Kidney glomerular epithelial cell (primary cell): Measurements from ENCODE around the gene FMNL1.
A peak's percentile ranks its signal among the peaks of the same experiment; 100 is the strongest.

Source experiments
- DNase-seq: peaks from one replicate; lab custom pipeline; 2025; lab: John Stamatoyannopoulos, UW

FMNL1 gene

DNA sequence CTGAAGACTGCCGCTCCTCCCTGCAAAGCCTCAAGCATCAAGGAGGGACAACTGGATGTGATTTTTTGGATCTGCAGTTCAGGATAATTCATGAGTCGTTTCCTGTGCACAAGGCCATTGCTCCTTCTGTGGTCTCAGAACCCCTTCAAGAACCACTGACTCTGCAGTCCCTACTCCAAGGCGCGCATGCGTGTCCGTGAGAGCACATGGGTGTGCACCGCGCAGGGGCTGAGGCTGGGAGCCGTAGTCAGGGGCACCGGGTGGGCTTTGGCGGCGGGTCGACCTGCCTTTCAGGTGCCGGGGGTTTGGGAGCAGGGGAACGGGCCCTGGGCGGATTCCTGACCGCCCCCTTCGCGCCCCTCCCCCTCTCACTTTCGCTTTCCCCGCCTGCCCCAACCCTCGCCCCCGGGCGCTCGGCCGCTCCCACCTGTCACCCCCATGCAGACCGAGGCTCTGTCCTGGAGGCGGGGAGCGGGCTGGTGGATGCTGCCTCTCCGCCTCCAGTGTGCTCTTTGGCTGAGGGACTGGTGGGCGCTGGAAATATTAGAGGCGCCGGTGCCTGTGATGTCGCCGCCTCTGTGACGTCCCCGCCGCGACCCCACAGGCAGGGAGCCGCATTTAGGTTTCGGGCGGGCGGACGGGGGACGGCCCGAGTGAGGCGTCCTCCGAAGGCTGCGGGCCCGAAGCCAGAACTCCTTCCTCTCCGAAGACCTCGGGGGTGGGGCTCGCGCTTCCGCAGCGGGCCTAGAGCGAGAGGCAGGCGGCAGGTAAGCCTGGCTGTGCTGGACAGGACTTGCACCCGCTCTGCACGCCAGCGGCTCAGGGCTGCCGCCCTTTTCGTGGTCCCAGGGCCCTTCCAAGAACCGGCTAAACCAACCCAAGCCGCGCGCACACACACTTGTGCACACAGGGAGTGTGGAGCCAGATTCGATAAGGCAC is 40.2 kb downstream of the FMNL1 start, which contains the start of gene SPATA32:
SPATA32 (minus strand) TSS at position 518 of the 939 bp plus-strand sequence; CDS start at position 440, 78 bp downstream.
- no peak for DNase-seq

DNA sequence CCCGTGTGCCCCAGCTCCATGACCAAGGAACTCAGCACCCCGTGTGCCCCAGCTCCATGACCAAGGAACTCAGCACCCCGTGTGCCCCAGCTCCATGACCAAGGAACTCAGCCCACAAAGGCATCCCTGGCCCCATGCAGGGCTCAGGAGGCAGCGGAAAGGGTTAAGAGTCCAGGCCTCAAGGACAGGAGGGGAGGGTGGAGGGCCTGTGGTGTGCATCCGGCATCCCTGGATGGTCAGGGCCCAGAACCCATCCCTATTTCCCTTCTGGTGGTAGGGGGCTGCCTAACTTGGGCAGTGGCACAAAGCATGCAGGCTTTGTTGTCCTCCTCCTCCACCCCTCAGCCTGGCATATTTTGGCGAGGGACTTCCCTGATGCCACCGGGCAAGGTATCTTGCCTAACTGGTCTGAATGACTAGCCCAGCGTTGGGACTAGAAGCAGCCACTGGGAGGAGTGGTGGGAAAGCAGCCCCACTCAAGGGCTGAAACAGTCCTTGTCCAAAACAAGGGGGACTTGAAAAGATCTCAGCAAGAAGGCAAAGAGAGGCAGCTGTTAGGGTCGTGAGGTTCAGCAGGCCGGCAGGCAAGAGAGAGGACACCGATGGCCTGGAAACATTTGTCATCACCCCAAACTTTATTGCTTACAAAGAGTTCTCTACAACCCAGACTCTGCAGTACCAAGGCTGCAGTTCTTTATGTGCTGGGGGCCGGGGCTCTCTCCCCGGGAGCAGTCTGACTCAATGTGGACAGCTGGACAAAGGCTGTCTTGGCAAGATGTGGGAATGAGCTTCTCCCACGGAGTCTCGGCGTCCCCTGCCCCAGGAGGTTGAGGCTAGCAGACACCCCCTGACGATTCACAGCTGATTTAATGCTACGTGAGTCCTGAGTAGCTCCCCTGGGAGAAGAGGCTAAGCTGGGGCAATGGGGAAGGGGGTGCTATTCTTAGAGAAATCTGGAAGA is 41.1 kb downstream of the FMNL1 start:
- no peak for DNase-seq

DNA sequence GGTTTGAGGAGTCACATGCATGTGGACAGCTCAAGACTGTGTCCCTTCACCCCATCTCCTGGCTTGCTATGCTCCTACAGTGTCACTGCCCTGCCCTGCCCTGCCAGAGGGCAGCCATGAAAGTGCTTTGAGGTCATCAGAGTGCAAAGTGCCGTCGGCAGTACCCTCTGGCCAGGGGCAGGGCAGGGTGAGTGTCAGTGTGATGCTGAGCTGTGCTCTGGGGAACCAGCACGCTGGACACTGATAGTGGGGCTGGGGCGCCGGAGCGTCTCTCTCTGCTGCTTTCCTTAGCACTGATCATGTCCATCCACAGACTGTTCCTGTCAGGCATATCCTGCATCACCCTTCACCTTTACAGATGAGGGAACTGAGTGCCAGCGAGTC is 41.8 kb downstream of the FMNL1 start:
- DNase-seq: no peak

DNA sequence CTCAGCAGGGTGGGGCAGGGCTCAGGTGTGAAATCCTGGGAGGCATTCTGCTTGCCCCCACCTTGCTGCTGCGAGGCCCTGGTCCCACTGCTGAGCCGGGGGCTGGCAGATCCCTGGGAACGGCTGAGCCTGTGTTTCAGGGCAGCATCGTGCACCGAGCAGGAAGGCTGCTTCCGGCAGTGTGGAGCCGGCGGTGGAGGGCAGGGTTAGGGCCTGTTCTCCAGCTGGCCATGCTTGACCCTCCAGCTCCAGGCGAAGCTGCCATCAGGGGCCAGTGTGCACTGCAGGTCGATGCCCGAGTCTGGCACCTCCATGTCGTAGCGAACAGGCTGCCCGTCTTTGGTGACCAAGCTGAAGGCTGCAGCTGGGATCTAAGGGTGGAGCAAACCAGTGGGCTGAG is 42.7 kb downstream of the FMNL1 start:
- DNase-seq: no peak

DNA sequence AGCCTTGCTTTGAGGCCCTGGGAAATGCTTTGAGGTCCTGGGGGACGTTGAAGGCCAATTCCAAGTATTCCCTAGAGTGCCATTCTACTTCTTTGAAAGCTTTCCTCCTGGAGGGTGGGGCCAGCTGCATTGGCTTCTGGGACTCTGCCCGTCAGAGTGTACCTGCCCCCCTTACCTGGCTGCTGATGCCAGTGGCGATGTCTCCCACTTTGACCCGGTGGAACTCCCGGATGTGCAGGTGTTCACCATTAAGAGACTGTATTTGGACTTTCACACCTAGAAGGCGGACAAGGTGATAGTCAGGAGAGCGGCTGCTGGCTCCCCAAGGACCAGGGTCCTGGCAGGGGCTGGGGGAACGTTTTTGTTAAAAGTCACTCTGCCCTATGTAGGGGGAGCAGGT is 43.3 kb downstream of the FMNL1 start:
- no peak for DNase-seq

DNA sequence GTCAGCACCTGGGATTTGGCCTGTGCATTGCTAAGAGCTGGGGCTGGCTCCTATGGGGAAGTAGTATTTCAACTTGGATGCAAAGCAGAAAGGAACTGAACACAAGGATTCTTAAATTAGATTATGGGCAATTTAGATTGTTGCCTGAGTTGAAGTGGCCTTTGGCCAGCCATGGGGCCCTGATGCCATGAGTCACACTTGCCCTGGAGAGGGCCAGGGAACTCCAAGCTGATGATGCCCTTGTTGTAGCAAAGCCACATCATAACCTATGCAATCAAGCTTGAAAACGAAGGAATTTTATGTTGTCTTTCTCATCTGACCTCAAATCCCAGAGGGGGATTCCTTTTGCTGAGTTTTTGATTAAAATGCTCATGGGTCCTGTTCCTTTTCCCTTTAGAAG is 44.1 kb downstream of the FMNL1 start:
- DNase-seq: peak; percentile 37

DNA sequence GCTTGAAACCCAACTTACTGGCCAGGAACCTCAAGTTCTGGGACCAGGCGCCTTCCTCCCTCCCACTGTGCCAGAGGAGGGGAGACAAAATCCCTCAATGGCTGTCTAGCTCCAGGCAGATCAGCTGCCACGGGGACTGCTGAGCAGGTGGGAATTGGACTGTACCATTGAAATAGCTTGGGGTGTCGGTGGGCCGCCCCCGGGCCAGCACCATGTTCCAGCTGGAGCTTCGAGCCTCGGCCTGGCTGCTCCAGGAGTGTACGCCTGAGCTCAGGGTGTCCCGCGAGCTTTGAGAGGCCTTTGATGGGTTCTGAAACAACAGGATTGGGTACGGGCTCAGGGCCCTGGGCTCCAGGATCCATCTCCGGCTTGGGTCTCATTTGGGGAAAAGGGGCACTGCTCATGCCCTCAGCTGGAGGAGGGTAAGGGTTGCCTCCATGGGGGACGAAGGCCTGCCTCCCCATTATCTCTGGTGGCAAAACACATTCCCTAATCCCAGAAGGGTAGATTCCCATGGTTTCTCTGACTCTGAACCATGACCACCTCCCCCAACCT is 44.8 kb downstream of the FMNL1 start:
- DNase-seq: no peak

DNA sequence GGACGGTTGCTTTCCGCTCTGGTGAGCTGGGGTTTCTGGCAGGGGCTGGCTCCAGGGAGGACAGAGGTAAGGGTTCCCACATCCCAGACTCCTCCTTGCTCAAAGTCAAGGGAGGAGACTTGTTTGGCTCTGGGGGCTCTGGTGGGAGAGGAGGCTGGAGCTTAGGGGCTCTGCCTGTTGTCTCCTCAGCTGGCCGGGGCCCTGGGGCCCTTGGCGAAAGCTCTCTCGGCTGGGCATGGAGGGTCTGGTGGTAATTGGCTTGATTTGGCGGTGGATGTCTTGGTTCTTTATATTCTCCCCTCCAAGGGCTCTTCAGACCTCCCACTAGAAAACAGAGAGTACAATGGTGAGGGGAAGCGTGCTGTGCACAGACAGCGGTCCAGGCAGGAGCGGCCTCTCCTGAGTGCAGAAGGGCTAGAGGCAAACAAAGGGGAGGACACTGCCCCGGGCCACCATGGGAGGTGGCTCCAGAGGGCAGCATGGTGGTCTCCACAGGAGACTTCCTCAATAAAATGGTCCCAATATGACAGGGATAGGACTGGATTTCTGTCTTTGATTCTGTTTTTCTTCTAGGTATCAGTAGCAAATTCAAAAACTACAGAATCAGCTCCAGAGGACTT is 45.9 kb downstream of the FMNL1 start:
- no peak for DNase-seq

DNA sequence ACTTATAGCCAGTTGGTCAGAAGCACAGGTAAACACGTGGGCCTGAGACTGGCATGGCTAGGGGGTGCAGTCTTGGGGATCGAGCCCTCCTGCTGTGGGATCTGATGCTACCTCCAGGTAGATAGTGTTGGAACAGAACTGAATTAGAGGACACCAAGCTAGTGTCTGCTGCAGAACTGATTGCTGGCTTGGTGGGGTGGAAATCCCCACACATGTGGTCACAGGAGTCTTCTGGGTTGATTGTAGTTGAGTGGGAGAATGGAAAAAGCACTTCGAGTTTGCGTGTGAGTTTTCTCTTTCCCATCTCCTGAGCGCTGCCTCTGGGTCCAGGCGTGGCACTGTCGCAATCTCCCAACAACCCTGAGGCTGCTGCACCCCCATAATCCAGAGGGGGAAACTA is 48.2 kb downstream of the FMNL1 start:
- no peak for DNase-seq

DNA sequence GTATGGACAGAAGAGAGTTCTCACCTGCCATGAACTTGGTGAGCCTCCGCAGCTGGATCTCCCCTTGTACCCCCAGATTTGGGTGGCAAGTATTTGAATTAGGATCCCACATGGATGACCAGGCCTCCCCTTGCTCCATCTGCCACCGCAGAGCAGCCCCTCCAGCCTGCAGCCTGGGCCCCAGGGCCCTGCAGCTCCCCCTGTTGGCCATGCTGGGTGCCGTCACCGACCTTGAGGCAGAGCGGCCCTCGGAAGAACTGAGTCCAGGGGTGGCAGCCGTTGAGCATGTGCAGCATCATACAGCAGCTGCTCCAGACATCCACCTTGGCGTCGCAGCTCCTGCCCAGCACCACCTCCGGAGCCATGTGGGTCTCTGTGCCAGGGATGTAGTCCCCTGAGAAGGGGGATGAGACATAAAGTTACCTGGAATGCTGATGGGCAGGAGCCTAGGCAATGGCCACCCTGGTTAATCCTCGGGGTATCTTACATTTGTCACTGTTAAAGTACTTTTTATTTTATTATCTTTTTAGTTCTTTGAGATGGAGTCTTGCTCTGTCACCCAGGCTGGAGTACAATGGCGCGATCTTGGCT is 49.2 kb downstream of the FMNL1 start:
- no peak for DNase-seq

DNA sequence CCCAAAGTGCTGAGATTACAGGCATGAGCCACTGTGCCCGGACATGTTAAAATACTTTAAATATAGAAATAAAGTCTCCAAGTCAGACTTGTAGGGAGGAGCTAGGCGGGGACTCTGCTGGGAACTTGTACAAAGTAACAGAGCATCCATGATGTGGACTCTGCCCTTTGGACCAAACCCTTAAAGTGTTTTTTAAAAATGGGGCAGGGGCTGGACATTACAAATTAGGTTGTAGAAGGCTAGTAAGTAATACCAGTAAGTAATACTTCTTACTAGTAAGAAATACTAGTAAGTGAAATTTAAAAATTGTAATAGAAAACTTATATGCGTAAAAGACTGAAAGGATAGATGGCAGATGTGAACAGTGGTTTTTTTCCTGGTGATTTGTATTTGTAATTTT is 49.9 kb downstream of the FMNL1 start:
- no peak for DNase-seq

DNA sequence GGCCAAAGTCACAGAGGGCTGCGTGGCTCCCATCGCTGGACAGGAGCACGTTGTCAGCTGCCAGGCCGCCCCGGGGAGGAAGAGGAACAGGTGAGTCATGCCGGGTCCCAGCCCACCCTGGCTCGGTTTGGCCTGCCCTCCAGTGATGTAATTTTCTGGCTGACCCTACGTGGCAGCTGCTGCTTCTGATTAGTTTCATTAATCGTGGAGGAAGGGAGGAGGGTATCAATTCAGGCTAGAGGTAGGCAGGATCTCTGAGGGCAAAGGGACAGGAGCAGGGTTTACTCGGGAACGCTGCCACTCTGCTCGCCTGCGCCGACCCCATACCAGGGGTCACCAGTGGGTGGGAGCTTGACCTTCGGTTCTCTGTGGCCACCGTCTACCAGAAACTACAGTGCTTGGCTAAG is 51.9 kb downstream of the FMNL1 start:
- DNase-seq: no peak

DNA sequence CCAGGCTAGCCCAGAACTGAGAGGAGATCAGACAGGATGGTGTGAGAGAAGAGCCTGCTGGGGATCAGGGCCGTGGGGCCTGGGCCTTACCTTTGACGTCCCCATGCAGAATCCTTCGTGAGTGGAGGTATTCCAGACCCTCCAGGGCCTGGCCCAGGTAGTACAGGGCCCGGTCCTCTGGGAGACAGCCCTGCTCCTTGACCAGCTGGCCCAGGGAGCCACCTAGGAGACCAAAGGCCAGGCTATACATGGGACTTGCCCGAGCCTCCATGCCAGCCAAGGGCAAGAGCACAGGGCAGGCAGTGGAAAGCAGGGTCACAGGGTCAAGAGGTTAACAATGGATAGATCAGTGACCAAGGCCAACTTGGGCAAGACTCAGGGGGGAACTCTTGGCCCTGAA is 52.3 kb downstream of the FMNL1 start:
- no peak for DNase-seq

DNA sequence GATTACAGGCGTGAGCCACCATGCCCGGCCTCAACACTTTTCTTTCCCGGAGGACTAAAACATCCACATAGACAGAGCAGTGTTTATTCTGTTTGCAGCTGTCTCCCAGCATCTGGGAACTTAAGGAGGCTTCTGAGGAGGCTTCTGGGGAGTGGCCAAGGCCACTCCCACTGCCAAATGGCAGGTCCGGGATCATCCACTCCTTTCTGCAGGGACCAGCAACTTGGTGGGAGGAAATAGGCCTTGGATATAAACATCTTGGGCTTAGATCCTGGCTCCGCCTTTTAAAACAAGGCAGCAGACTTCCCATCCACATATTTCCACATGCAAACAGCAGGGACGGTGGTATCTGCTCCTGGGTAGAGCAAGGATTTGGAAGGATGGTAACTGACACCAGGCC is 54.3 kb downstream of the FMNL1 start:
- DNase-seq: no peak

DNA sequence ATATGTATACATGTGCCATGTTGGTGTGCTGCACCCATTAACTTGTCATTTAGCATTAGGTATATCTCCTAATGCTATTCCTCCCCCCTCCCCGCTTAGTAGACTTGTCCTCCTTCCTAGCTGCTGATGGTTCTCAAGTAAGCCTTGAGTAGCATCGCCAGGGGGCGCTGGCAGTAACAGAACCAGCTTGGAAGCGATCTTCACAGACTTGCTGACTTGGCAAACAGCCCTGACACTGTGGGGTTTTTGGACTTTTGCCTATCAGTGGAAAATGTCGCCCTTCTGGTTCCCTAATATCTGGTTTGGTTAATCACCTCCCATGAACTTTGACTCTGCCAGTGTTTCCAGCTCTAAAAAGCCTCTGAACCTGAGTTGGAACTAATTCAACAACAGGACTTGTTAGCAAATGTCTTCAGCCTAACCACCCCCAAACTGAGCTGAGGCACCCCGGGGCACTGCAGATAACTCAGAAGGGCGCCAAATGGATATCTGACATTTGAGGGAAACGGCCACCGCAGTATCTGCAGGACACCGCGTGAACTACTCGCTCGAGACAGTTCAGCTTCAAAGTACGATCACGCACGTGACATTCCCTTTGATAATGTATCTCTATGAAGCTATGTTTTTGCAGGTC is 55.6 kb downstream of the FMNL1 start:
- peak; percentile 70 for DNase-seq

DNA sequence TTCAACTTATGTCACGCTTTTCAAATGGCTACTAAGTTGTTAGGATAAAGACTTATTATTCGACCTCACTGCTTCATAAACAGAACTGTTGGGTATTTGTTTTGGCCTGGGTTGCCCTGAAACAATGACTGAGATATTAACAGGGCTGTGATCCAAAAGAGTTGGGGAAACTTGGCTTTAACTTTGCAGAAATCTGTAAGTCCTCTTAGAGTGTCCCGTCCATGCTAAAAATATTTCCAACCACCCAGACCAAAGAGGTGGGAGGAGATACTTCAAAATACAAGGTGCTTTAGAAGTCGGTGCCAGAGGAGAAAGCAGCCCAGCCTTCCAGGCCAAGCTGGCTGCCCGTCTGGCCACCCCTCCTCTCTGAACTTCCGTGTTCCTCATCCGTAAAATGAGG is 56.3 kb downstream of the FMNL1 start:
- no peak for DNase-seq

DNA sequence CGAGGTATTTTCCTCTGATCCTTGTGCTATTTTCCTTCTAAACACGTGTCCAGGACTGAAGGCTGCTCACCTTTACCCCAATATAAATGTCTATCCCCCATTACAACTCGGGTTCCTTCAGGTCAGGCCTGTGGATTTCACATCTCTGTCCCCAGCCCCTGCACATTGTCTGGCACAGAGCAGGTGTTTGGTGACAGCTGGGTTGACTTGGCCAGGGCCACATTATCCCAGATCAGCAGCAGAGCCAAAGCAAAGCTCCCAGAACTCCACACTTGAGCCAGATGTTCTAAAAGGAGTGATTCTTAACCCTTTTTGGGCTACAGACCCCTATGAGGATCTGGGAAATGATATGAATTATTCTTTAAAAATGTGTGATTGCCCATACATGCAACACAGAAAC is 58.2 kb downstream of the FMNL1 start:
- no peak for DNase-seq

DNA sequence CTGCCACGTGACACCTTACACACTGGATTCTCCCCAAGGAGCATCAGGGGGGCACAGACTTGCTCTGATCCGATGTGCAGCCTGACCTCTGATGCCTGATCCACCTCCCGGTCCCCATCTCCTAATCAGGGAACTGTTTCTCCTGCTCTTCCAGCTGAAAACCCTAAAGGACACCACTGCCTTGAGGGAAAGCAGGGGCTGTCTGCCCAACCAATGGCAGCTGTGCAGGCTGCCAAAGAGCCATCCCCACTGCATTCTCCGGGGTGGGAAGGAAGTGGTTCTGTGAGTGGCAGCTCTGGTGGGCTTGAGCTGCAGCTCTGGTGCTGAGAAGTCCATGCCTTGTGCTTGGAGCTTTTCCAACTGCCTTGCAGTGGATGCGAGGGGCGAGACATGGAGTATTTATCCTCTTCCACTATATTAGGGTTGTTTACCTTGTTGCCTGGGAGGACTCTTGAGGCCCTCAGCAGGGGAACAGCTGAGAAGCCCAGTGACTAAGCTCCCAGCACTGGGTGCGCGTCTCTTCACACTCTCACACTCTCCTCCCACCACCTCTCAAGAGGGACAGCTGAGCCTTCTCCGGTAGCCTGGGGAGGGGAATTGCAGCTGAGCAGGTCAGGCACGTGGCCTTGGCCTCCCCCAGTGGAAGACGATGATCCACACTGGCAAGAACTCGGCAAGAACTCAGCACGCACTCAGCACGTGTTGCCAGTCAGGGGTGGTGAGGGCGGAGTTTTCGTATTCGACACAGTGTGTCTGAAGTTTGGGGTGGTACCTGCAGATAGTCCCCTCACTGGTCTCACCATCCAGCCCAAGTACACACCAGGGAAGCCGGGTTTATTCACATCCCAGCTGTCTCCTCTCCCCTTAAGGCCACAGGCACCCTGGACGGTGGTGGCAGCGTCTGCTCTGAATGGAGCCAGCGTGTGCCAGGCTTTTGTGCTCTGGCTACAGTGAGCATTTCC is 61.3 kb downstream of the FMNL1 start:
- no peak for DNase-seq

DNA sequence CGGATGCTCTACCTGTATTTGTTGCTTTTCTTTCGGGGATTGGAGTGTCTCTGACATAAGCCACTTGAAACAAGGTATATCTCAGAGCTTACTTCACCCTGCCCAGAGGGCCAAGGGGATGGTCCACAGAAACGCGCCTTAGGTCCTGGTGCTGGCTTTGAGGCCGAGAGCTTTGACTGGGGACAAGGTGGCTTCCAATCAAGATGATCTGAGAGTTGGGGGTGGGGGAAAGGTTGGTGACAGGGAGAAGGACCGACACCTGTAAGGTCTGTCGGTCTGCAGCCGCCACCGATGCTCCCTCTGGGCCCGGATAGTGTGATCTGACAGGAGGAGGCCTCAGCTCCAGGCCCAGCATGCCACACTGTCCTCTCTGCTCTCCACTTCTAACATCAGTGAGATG is 62.0 kb downstream of the FMNL1 start:
- no peak for DNase-seq
